SK-N-MC (cell line): ENCODE measurements around the gene AP4M1.

Experiments used
- EZH2 ChIP-seq: fragments of 200-600 bp; sonication (generic); IDR thresholded peaks from one replicate; pipeline ENCODE4 v1.6.1; 2017; ENCODE audit warnings: antibody characterized with exemption
- POLR2AphosphoS5 ChIP-seq: IDR thresholded peaks from 2 replicates; pipeline ENCODE4 v1.6.1; 2012; ENCODE audit warnings: mild to moderate bottlenecking, low read depth, low read length, borderline replicate concordance

DNA sequence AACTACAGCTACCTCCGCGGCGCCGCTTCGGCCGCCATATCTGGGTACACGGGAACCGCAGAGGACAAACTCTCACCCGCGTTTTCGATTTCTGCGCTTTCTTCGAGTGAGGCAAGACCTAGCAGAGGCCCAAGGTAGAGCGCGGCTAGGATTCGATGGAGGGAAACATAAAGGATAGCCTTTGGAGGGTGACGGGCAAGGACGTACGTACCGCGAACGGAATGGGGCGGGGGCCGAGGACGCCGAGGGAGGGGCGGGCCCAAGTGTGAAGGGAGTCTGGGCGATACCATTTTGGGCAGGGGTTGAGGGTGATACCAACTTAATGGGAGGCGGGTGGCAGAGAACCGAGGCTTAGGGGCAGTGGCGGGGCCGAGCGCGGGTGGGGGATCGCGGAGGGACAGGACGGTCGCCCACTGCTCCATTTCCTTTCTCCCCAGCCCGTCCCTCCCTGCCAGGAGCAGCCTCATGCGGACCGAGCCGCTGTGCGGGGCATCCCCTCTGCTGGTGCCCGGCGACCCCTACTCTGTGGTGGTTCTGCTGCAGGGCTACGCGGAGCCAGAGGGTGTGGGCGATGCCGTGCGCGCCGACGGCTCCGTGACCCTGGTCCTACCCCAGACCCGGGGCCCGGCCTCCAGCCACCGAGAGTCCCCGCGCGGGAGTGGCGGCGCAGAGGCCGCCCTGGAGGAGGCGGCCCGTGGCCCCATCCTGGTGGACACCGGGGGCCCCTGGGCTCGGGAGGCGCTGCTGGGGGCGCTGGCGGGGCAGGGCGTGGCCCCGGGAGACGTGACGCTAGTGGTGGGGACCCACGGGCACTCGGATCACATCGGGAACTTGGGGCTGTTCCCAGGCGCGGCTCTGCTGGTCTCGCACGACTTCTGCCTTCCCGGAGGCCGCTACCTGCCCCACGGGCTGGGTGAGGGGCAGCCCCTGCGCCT, 25.8 kb downstream of the AP4M1 start, which contains the start of gene MBLAC1:
- TF ChIP-seq EZH2 (no peak), POLR2AphosphoS5 (peak; percentile 96)
